Measurements from ENCODE around the gene SEMA3A.

Gene SEMA3A

GRCh38 chr7:83918142-83918541 is 276.4 kb downstream of the SEMA3A start:
- no peak for DNase-seq

GRCh38 chr7:83913174-83913573 is 281.4 kb downstream of the SEMA3A start:
- DNase-seq: no peak

DNA sequence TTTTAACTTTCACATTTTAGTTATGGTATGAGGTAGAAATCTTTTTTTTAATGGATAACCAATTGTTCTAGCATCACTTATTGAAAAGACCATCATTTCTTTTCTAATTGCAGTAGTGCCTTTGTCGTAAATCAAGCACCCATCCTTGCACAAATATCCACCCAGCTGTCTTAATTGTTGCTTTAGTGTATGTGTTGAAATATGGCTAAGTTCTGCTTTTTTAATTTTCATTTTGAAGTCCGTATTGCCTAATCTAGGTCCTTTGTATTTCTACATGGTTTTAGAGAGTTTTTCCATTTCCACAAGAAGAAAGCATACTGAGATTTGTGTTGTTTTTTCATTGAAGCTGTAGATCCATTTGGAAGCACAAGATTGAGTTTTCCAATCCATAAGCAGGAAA is 286.1 kb downstream of the SEMA3A start:
- DNase-seq: no peak
